ENCODE results near the gene MBOAT7.
"Not testable (repeated sequence)": the region's sequence is repeated elsewhere in the genome, so short reads cannot be mapped to it uniquely, and the experiment has no call there.

Gene MBOAT7

DNA sequence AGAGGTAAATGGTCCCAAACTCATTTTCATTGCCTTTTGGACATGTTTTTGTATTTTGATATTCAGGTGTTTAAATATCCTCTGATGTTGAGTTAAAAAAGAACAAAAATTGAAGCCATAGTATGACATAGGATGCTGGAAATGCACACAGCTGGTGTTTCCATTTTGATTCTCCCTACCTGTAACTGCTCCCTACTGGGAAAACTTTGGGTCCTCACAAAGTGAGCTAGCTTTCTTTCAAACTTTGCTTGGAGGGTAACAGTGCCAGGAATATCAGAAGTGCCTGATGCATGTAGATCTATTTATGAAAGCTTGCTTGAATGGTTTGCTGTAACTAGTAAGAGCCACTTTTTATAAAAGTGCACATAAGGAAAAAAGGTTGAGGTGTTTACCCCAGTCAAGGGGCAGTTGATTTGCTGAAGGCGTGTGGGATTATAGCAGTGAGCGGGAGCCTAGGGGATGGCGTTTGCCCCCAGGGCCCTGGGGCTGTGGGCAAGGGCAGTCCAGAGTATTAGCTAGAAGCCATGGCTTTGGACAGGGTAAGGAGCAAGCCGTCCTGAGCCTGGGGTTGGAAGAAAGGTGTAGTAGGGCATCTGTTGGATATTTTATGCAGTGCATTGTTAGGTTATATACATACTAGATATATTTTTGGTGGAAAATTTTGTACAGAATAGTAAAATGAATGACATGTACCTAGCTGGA, 15.5 kb upstream of the MBOAT7 start:
- TF ChIP-seq, protein P1, sequence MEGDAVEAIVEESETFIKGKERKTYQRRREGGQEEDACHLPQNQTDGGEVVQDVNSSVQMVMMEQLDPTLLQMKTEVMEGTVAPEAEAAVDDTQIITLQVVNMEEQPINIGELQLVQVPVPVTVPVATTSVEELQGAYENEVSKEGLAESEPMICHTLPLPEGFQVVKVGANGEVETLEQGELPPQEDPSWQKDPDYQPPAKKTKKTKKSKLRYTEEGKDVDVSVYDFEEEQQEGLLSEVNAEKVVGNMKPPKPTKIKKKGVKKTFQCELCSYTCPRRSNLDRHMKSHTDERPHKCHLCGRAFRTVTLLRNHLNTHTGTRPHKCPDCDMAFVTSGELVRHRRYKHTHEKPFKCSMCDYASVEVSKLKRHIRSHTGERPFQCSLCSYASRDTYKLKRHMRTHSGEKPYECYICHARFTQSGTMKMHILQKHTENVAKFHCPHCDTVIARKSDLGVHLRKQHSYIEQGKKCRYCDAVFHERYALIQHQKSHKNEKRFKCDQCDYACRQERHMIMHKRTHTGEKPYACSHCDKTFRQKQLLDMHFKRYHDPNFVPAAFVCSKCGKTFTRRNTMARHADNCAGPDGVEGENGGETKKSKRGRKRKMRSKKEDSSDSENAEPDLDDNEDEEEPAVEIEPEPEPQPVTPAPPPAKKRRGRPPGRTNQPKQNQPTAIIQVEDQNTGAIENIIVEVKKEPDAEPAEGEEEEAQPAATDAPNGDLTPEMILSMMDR (IDR thresholded peaks at IDR 0.05; ENCODE audit: low read depth, low read length), result no peak
- DNase-seq (ENCODE audit: extremely low read depth, low read depth), result no peak

DNA sequence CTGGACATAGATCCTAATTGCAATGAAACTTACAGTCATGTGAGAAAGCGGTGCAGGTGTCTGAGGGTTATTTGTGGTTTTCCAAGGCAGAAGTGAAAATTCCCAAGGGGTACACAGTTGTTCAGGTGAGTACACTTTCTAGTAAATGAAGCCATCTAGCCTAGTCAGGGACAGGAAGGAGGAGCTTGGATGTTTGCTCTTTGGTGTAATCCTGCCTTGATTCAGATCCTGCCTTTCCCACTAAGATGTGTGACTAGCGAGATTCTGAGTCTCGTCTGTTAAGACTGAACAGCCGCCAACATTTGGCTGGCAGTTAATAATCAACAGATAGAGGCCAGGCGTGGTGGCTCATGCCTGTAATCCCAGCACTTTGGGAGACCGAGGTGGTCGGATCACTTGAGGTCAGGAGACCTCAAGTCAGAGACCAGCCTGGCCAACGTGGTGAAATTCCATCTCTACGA, 13.8 kb upstream of the MBOAT7 start:
- TF ChIP-seq, protein P1 (IDR thresholded peaks at IDR 0.05; ENCODE audit: low read depth, low read length), result no peak
- DNase-seq (ENCODE audit: extremely low read depth, low read depth), result no peak

DNA sequence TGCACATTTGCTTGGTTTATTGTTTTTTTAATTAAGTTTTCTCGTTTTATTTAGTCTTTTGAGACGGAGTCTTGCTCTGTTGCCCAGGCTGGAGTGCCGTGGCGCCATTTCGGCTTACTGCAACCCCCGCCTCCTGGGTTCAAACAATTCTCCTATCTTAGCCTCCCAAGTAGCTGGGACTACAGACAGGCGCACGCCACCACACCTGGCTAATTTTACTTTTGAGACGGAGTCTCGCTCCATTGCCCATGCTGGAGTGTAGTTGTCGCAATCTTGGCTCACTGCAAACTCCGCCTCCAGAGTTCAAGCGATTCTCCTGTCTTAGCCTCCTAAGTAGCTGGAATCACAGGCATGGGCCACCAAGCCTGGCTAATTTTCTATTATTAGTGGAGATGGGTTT, 12.6 kb upstream of the MBOAT7 start:
- TF ChIP-seq, protein P1 (IDR thresholded peaks at IDR 0.05; ENCODE audit: low read depth, low read length), result no peak
- DNase-seq (ENCODE audit: extremely low read depth, low read depth), result no peak

- TF ChIP-seq, protein P1 (IDR thresholded peaks at IDR 0.05; ENCODE audit: low read depth, low read length), result no peak
- DNase-seq (ENCODE audit: extremely low read depth, low read depth), result no peak
These were observed 11.9 kb upstream of the MBOAT7 start for GRCh38 chr19:54201172-54201701.

GRCh38 chr19:54199401-54199800, 10.0 kb upstream of the MBOAT7 start:
- no peak for DNase-seq (ENCODE audit: extremely low read depth, low read depth)
- TF ChIP-seq, protein P1 (IDR thresholded peaks at IDR 0.05; ENCODE audit: low read depth, low read length), result no peak

- TF ChIP-seq, protein P1 (IDR thresholded peaks at IDR 0.05; ENCODE audit: low read depth, low read length), result no peak
- no peak for DNase-seq (ENCODE audit: extremely low read depth, low read depth)
These were observed 7.7 kb upstream of the MBOAT7 start for GRCh38 chr19:54197121-54197520.

DNA sequence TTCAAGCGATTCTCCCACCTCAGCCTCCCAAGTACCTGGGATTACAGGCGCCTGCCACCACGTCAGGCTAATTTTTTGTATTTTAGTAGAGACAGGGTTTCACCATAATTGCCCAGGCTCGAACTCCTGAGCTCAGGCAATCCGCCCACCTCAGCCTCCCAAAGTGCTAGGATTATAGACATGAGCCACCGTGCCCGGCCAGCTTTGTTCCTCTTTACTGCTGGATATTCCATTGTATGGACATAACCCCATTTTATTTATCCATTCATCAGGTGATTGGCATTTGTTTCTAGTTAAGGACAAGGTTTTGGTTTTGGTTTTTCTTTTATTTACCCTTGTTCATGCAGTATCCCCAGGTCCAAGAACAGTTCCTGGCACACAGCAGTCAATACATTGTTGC, 7.2 kb upstream of the MBOAT7 start:
- no peak for DNase-seq (ENCODE audit: extremely low read depth, low read depth)
- TF ChIP-seq, protein P1 (IDR thresholded peaks at IDR 0.05; ENCODE audit: low read depth, low read length), result no peak

GRCh38 chr19:54194463-54194862, 5.1 kb upstream of the MBOAT7 start:
- DNase-seq (ENCODE audit: extremely low read depth, low read depth), result not testable (repeated sequence)

Measured in AG09319 (cell line).